K562 (cell line): Measurements from ENCODE around the gene NUP160. TPM values are rescaled to one million over a fixed set of nuclear protein-coding genes. Genes with fewer than 3 reads are reported as not detected.

Source experiments
- ATAC-seq: fragments of 200-7000 bp; cut with Tn5 transposase; 3 replicates; pipeline ENCODE4 v1.9.1; 2020; ENCODE audit warnings: moderate library complexity
- BruUV-seq: library from RNA; stranded (reverse); fragments of 400-500 nt; replicated peaks from 2 replicates; lab custom pipeline; 2021; lab: Mats Ljungman, UMichigan
- CTCF ChIA-PET: fragments of 300-600 bp; formaldehyde crosslinking; extraction: SDS; loops from one replicate; lab custom pipeline; 2021; ENCODE audit warnings: low intra/inter-chr PET ratio; lab: Yijun Ruan, JAX
- POLR2A ChIA-PET: fragments of 300-600, 350-650 bp; sonication (Branson Sonifier 250); formaldehyde crosslinking; extraction: SDS; loops from one replicate; lab custom pipeline; 2021; ENCODE audit warnings: antibody characterized with exemption, inconsistent platforms; lab: Yijun Ruan, JAX
- DNase-seq, 4 experiments: peaks; one replicate each; pipeline versions ENCODE4 v3.0.0 to v3.0.0-alpha.2; 2011 to 2018; ENCODE audit warnings: low spot score in 3 of 4, mixed read lengths in 3 of 4; ENCODE audit errors: extremely low read depth in 1 of 4
- FAIRE-seq: peaks from 2 replicates; lab custom pipeline; 2011; peaks lifted over from hg19 to GRCh38; lab: Jason Lieb, UNC
- H2AFZ ChIP-seq: 2 replicates; pipeline ENCODE4 v1.6.0; 2011; ENCODE audit warnings: low read depth, low read length, control low read depth, inconsistent platforms
- H3K27ac ChIP-seq: fragments of 200-600 bp; 3 replicates; pipeline ENCODE4 v1.8.0; 2011; ENCODE audit warnings: low read depth, mild to moderate bottlenecking, control low read depth, inconsistent platforms, low read length, moderate library complexity, mixed read lengths; ENCODE audit errors: extremely low read depth
- H3K27me3 ChIP-seq, 2 experiments: fragments of 300-600 bp in 1 of 2; 2 replicates in 1 of 2; 3 replicates in 1 of 2; pipeline versions ENCODE4 v1.6.0 to v1.8.0; 2011; ENCODE audit warnings: inconsistent platforms in 2 of 2, low read length in 2 of 2, mild to moderate bottlenecking in 1 of 2, mixed read lengths in 1 of 2, moderate library complexity in 1 of 2; ENCODE audit not compliant: control insufficient read depth in 2 of 2, insufficient read depth in 2 of 2
- H3K36me3 ChIP-seq: fragments of 300-600 bp; 3 replicates; pipeline ENCODE4 v1.8.0; 2011; ENCODE audit warnings: mild to moderate bottlenecking, low read length, inconsistent platforms; ENCODE audit not compliant: control insufficient read depth, insufficient read depth
- H3K4me1 ChIP-seq, 2 experiments: fragments of 200-600 bp in 1 of 2; replicated peaks in 1 of 2; 2 replicates in 1 of 2; 3 replicates in 1 of 2; pipeline versions ENCODE4 v1.5.1 to v1.8.0; 2011; ENCODE audit warnings: inconsistent platforms in 2 of 2, low read length in 2 of 2, mild to moderate bottlenecking in 1 of 2, mixed read lengths in 1 of 2, moderate library complexity in 1 of 2; ENCODE audit not compliant: control insufficient read depth in 2 of 2, insufficient read depth in 2 of 2
- H3K4me2 ChIP-seq: 2 replicates; pipeline ENCODE4 v1.6.1; 2011; ENCODE audit warnings: low read length, control low read depth, inconsistent platforms, mixed read lengths; ENCODE audit not compliant: insufficient read depth
- H3K4me3 ChIP-seq: fragments of 200-600 bp; sonication (generic), shearing (Covaris generic); 2 replicates; pipeline ENCODE4 v1.5.1; 2016; ENCODE audit warnings: control low read depth, inconsistent platforms
- H3K79me2 ChIP-seq: fragments of 200-600 bp; 3 replicates; pipeline ENCODE4 v1.8.0; 2011; ENCODE audit warnings: low read length, inconsistent platforms; ENCODE audit not compliant: control insufficient read depth, insufficient read depth
- H3K9ac ChIP-seq, 2 experiments: 2 replicates each; pipeline versions ENCODE4 v1.6.0 to v1.6.1; 2011; ENCODE audit warnings: low read depth in 2 of 2, low read length in 2 of 2, control low read depth in 1 of 2, inconsistent platforms in 1 of 2, mild to moderate bottlenecking in 1 of 2, mixed read lengths in 1 of 2; ENCODE audit not compliant: insufficient read depth in 1 of 2
- H3K9me1 ChIP-seq: one replicate; pipeline ENCODE4 v1.6.0; 2011; ENCODE audit warnings: inconsistent platforms, mild to moderate bottlenecking, low read length, moderate library complexity; ENCODE audit not compliant: control insufficient read depth, insufficient read depth
- H3K9me3 ChIP-seq: replicated peaks from 2 replicates; pipeline ENCODE4 v1.5.1; 2011; ENCODE audit warnings: low read depth, low read length, inconsistent platforms; ENCODE audit not compliant: control insufficient read depth, insufficient read depth
- H4K20me1 ChIP-seq: replicated peaks from 2 replicates; pipeline ENCODE4 v1.6.1; 2011; ENCODE audit warnings: low read length, inconsistent platforms, mixed read lengths; ENCODE audit not compliant: control insufficient read depth, insufficient read depth
- FOSL1 ChIP-seq: fragments of 200-800 bp; sonication (Bioruptor generic); conservative IDR thresholded peaks from 2 replicates; pipeline ENCODE4 v1.6.1; 2016; ENCODE audit warnings: missing genetic modification characterization, missing compliant biosample characterization
- JUND ChIP-seq, 2 experiments: IDR thresholded peaks; 2 replicates in 1 of 2; 3 replicates in 1 of 2; pipeline ENCODE4 v1.6.1; 2011; ENCODE audit warnings: borderline replicate concordance in 2 of 2, low read depth in 2 of 2, low read length in 2 of 2, improper control_type of control experiment in 1 of 2, missing biosample characterization in 1 of 2, missing genetic modification characterization in 1 of 2, missing genetic modification reagents in 1 of 2
- SMAD2 ChIP-seq: fragments of 150-350 bp; IDR thresholded peaks from 2 replicates; pipeline ENCODE4 v1.6.1; 2014; ENCODE audit warnings: low read depth, mild to moderate bottlenecking, low read length
- ZKSCAN8 ChIP-seq: fragments of 200-800 bp; sonication (Bioruptor generic); IDR thresholded peaks from 2 replicates; pipeline ENCODE4 v1.6.1; 2016; ENCODE audit warnings: missing genetic modification characterization, missing compliant biosample characterization
- WGBS: fragments of 100-300 bp; shearing (Covaris generic); methylation state at CpG from one replicate; pipeline ENCODE4 v1.1.6; 2016; ENCODE audit warnings: low coverage, mixed read lengths; ENCODE audit not compliant: insufficient coverage; ENCODE audit errors: missing lambda C conversion rate; 5-methylcytosine and 5-hydroxymethylcytosine counted together
- in situ Hi-C: fragments of 300-500 bp; cut with MboI; formaldehyde crosslinking; loops from 4 replicates; pipeline ENCODE4 v1.15.0; 2018; ENCODE audit warnings: inconsistent platforms, mixed read lengths
- intact Hi-C: fragments of 100-400 bp; cut with micrococcal nuclease; formaldehyde crosslinking; loops from 2 replicates; pipeline ENCODE4 v1.14.2; 2022
- polyA plus RNA-seq, 8 experiments: library from polyadenylated mRNA; depleted of rRNA in 4 of 8; stranded (reverse) in 5 of 8; unstranded in 3 of 8; fragments of >200 nt; fragmentation: Nextera tagmentation in 2 of 8; fragmentation: Illumina TruSeq in 1 of 8; extraction: Ambion mirVana in 2 of 8; extraction: Trizol in 1 of 8; gene quantifications; 2 replicates each; pipeline versions ENCODE4 v1.2.1 to v1.2.3, GENCODE V29; 2011 to 2014; ENCODE audit warnings: inconsistent platforms in 1 of 8, missing spikeins in 1 of 8
- total RNA-seq, 7 experiments: library from RNA; depleted of rRNA in 6 of 7; stranded (reverse); fragments of >200 nt in 6 of 7; fragmentation: Illumina TruSeq in 2 of 7; extraction: Trizol in 2 of 7; gene quantifications; 2 replicates each; pipeline versions ENCODE4 v1.2.1 to v1.2.3, GENCODE V29; 2011 to 2021; ENCODE audit warnings: low replicate concordance in 1 of 7
- TF ChIP-seq, protein P1 (sequence below), 3 experiments: fragments of 200-800 bp in 1 of 3; sonication (Bioruptor generic) in 1 of 3; sonication (generic) in 1 of 3; formaldehyde crosslinking in 1 of 3; IDR thresholded peaks; 2 replicates each; pipeline versions ENCODE4 v1.6.1 to v1.8.0; 2016 to 2022; ENCODE audit warnings: mild to moderate bottlenecking in 2 of 3, missing compliant biosample characterization in 2 of 3, missing genetic modification characterization in 2 of 3, missing genetic modification reagents in 1 of 3

Gene NUP160
- total and polyA plus RNA-seq, 9 of the 15 experiments (the other 6 are each of a cell fraction or from before 2014, with no cell fraction given) = 41.5 to 112 (median 65.0) TPM

DNA sequence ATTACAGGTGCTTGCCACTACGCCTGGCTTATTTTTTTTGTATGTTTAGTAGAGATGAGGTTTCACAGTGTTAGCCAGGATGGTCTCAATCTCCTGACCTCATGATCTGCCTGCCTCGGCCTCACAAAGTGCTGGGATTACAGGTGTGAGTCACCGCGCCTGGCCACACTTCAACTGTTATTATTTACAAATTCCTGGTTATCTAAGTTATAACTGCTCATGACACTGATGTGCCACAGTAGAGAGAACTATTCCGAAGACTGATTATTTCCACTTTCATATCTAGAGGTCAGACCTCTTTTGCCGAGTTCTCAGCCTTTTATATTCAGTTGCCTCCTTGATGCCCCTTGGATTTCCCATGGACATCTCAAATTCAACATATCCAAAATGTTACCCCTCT, 3.9 kb upstream of the NUP160 start:
- Histone ChIP-seq H3K36me3 (peaks cover 3% of the 10 kb centered on the region; the same call in 2 of the 3 replicates), H3K4me1 (peaks cover 0 to 13% of the 10 kb centered on the region in 2 experiments; a peak in 3 of 5 replicates), H3K27ac (no peak overlapping the region), H4K20me1 (no peaks in the 10 kb centered on the region), H3K4me3 (no peak overlapping the region), H3K79me2 (peaks cover 17% of the 10 kb centered on the region), H2AFZ (0 out of 2 replicates have a peak overlapping the region, but pooled peaks have one; percentile 44), H3K4me2 (no peak overlapping the region), H3K9me3 (no peaks in the 10 kb centered on the region), H3K9me1 (no peaks in the 10 kb centered on the region), H3K9ac (no peak overlapping the region), H3K27me3 (no peaks in the 10 kb centered on the region)
- no peak for FAIRE-seq
- no TSS peak for BruUV-seq
- in situ Hi-C loops = loop anchor here (10.0 kb wide), 1 partner anchor 253 kb away; no protein-coding TSS in a partner anchor
- ATAC-seq = no peak
- no peak for DNase-seq
- WGBS = 36% methylated on average over 6 of the region's 6 CpGs
- CTCF ChIA-PET = no interaction called here
- TF ChIP-seq SMAD2 (no peak), JUND (IDR thresholded peaks at IDR 0.05; ENCODE audit: borderline replicate concordance, low read depth, low read length) (peak; percentile 25; the same call in 1 of the 2 replicates), JUND (tag; IDR thresholded peaks at IDR 0.05; ENCODE audit: borderline replicate concordance, low read depth, low read length) (no peak), FOSL1 (tag) (peak; percentile 69), ZKSCAN8 (CRISPR knock-in tag) (no peak)
- TF ChIP-seq, protein P1, sequence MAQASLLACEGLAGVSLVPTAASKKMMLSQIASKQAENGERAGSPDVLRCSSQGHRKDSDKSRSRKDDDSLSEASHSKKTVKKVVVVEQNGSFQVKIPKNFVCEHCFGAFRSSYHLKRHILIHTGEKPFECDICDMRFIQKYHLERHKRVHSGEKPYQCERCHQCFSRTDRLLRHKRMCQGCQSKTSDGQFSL (CRISPR knock-in tag; IDR thresholded peaks at IDR 0.05) = no peak
- TF ChIP-seq, protein P1 (tag; IDR thresholded peaks at IDR 0.05) = no peak
- POLR2A ChIA-PET = no interaction called here
- intact Hi-C loops = loop anchor here (10.0 kb wide), 2 partner anchors 207 to 397 kb away; partner anchors contain the start of gene MTCH2
